Keratinocyte (primary cell): ENCODE results near the gene GOT2. TPM values are rescaled to one million over a fixed set of nuclear protein-coding genes. Genes with fewer than 3 reads are reported as not detected.
A peak's percentile ranks its signal among the peaks of the same experiment; 100 is the strongest.

ENCODE experiments used
- DNase-seq: peaks from one replicate; pipeline ENCODE4 v3.0.0-alpha.2; 2011; ENCODE audit warnings: low read depth, missing footprints, low spot score
- FAIRE-seq: peaks from 2 replicates; lab custom pipeline; 2011; peaks lifted over from hg19 to GRCh38; lab: Jason Lieb, UNC
- H2AFZ ChIP-seq: 2 replicates; pipeline ENCODE4 v1.6.0; 2012; ENCODE audit warnings: low read length, control low read depth, inconsistent platforms; ENCODE audit not compliant: control insufficient read depth
- H3K27ac ChIP-seq: 2 replicates; pipeline ENCODE4 v1.5.1; 2011; ENCODE audit warnings: low read length; ENCODE audit not compliant: control insufficient read depth, insufficient read depth
- H3K27me3 ChIP-seq: 3 replicates; pipeline ENCODE4 v1.6.0; 2011; ENCODE audit warnings: low read length; ENCODE audit not compliant: control insufficient read depth, insufficient read depth; ENCODE audit errors: extremely low read depth
- H3K36me3 ChIP-seq, 2 experiments: 2 replicates in 1 of 2; 3 replicates in 1 of 2; pipeline ENCODE4 v1.5.1; 2011; ENCODE audit warnings: low read length in 2 of 2, mild to moderate bottlenecking in 1 of 2; ENCODE audit not compliant: control insufficient read depth in 2 of 2, insufficient read depth in 2 of 2; ENCODE audit errors: extremely low read depth in 1 of 2
- H3K4me1 ChIP-seq: 3 replicates; pipeline ENCODE4 v1.5.1; 2011; ENCODE audit warnings: low read length; ENCODE audit not compliant: control insufficient read depth, insufficient read depth; ENCODE audit errors: extremely low read depth
- H3K4me2 ChIP-seq: 3 replicates; pipeline ENCODE4 v1.6.0; 2011; ENCODE audit warnings: low read depth, low read length; ENCODE audit not compliant: control insufficient read depth, insufficient read depth; ENCODE audit errors: extremely low read depth
- H3K4me3 ChIP-seq, 3 experiments: fragments of 200-600 bp in 1 of 3; sonication (generic) in 1 of 3; 2 replicates in 2 of 3; 3 replicates in 1 of 3; pipeline ENCODE4 v1.5.1; 2011 to 2016; ENCODE audit warnings: low read length in 3 of 3, mild to moderate bottlenecking in 3 of 3, control low read depth in 2 of 3, inconsistent platforms in 1 of 3, low read depth in 1 of 3, mixed read lengths in 1 of 3, mixed run types in 1 of 3, moderate library complexity in 1 of 3; ENCODE audit not compliant: control insufficient read depth in 2 of 3, insufficient read depth in 2 of 3; ENCODE audit errors: extremely low read depth in 1 of 3
- H3K79me2 ChIP-seq: 2 replicates; pipeline ENCODE4 v1.6.0; 2012; ENCODE audit warnings: low read length; ENCODE audit not compliant: control insufficient read depth, insufficient read depth
- H3K9ac ChIP-seq: 3 replicates; pipeline ENCODE4 v1.6.0; 2011; ENCODE audit warnings: low read length; ENCODE audit not compliant: control insufficient read depth, insufficient read depth; ENCODE audit errors: extremely low read depth
- H3K9me1 ChIP-seq: 3 replicates; pipeline ENCODE4 v1.6.0; 2011; ENCODE audit warnings: low read length; ENCODE audit not compliant: control insufficient read depth, insufficient read depth; ENCODE audit errors: extremely low read depth
- H3K9me3 ChIP-seq: 2 replicates; pipeline ENCODE4 v1.5.1; 2012; ENCODE audit warnings: low read depth, low read length; ENCODE audit not compliant: control insufficient read depth
- H4K20me1 ChIP-seq: 3 replicates; pipeline ENCODE4 v1.6.0; 2011; ENCODE audit warnings: low read length; ENCODE audit not compliant: control insufficient read depth, insufficient read depth; ENCODE audit errors: extremely low read depth
- CTCF ChIP-seq, 3 experiments: IDR thresholded peaks in 1 of 3; conservative IDR thresholded peaks in 1 of 3; optimal IDR thresholded peaks in 1 of 3; 2 replicates in 2 of 3; 3 replicates in 1 of 3; pipeline versions ENCODE3 to v1.5.1; 2011; ENCODE audit warnings: low read length in 3 of 3, mild to moderate bottlenecking in 3 of 3, moderate library complexity in 2 of 3, control low read depth in 1 of 3, inconsistent platforms in 1 of 3; ENCODE audit not compliant: insufficient read depth in 2 of 3; ENCODE audit errors: extremely low read depth in 1 of 3
- EZH2 ChIP-seq: IDR thresholded peaks from one replicate; pipeline ENCODE4 v1.6.1; 2012; ENCODE audit warnings: inconsistent platforms, mild to moderate bottlenecking, low read length, moderate library complexity
- dilution Hi-C: fragments of 300-500 bp; cut with MboI; formaldehyde crosslinking; loops from one replicate; pipeline ENCODE4 v1.7.0; 2020; ENCODE audit warnings: low sequenced_read_pairs; ENCODE audit not compliant: extremely low pct_ligation_motif_present
- polyA plus RNA-seq, 5 experiments: library from polyadenylated mRNA; depleted of rRNA in 3 of 5; stranded (reverse) in 3 of 5; stranded (forward) in 1 of 5; unstranded in 1 of 5; fragments of >200 nt; gene quantifications; 1 replicate in 1 of 5; 2 replicates in 3 of 5; 3 replicates in 1 of 5; pipeline versions ENCODE4 v1.2.1 to v1.2.3, GENCODE V29; 2011 to 2012; ENCODE audit warnings: missing spikeins in 2 of 5, low read depth in 1 of 5, low replicate concordance in 1 of 5

Gene GOT2
- polyA plus RNA-seq, 1 donor (not counting 4 experiments of a cell fraction or from before 2014, with no cell fraction given): 99.2 TPM

GRCh38 chr16:58755989-58756649 is 22.0 kb upstream of the GOT2 start:
- Histone ChIP-seq H3K9me3 (no peaks in the 10 kb centered on the region), H3K27me3 (no peaks in the 10 kb centered on the region), H3K27ac (no peak overlapping the region), H3K4me3 (no peak overlapping the region), H3K36me3 (no peaks in the 10 kb centered on the region), H3K4me1 (no peaks in the 10 kb centered on the region), H3K4me2 (no peak overlapping the region), H3K9me1 (no peaks in the 10 kb centered on the region), H3K9ac (no peak overlapping the region), H3K79me2 (no peaks in the 10 kb centered on the region), H4K20me1 (no peaks in the 10 kb centered on the region), H2AFZ (peak overlapping the region; percentile 36)
- FAIRE-seq (peak; percentile 61), DNase-seq (peak; percentile 15)
- dilution Hi-C loops: no loop called here
- TF ChIP-seq CTCF (optimal IDR thresholded peaks at IDR 0.05 in 1 of 3, IDR thresholded peaks at IDR 0.05 in 1 of 3, conservative IDR thresholded peaks at IDR 0.05 in 1 of 3; ENCODE audit: extremely low read depth in 1 of 3, insufficient read depth in 2 of 3, low read length in 3 of 3): peak; percentile 77 to 93 (median 81)
- no peak for TF ChIP-seq EZH2

GRCh38 chr16:58753711-58754134 is 19.6 kb upstream of the GOT2 start:
- DNase-seq (no peak), FAIRE-seq (no peak)
- H3K9me3 ChIP-seq: no peaks in the 10 kb centered on the region
- TF ChIP-seq EZH2 (no peak), CTCF (optimal IDR thresholded peaks at IDR 0.05 in 1 of 3, IDR thresholded peaks at IDR 0.05 in 1 of 3, conservative IDR thresholded peaks at IDR 0.05 in 1 of 3; ENCODE audit: extremely low read depth in 1 of 3, insufficient read depth in 2 of 3, low read length in 3 of 3) (no peak)
- no peak overlapping the region for H3K9ac ChIP-seq
- H3K27me3 ChIP-seq: no peaks in the 10 kb centered on the region
- H3K4me3 ChIP-seq: no peak overlapping the region
- no peak overlapping the region for H3K27ac ChIP-seq
- H3K4me1 ChIP-seq: no peaks in the 10 kb centered on the region
- dilution Hi-C loops: no loop called here
- H3K4me2 ChIP-seq: no peak overlapping the region
- no peak overlapping the region for H2AFZ ChIP-seq
- H3K79me2 ChIP-seq: no peaks in the 10 kb centered on the region
- no peaks in the 10 kb centered on the region for H3K9me1 ChIP-seq
- no peaks in the 10 kb centered on the region for H4K20me1 ChIP-seq
- no peaks in the 10 kb centered on the region for H3K36me3 ChIP-seq
